Measurements from ENCODE around the gene CCL8. TPM values are rescaled to one million over a fixed set of nuclear protein-coding genes. Genes with fewer than 3 reads are reported as not detected.
A peak's percentile ranks its signal among the peaks of the same experiment; 100 is the strongest.
"Not testable (repeated sequence)": the region's sequence is repeated elsewhere in the genome, so short reads cannot be mapped to it uniquely, and the experiment has no call there.

The CCL8 gene
- total RNA-seq, 1 experiment from 2014 or later: not detected

DNA sequence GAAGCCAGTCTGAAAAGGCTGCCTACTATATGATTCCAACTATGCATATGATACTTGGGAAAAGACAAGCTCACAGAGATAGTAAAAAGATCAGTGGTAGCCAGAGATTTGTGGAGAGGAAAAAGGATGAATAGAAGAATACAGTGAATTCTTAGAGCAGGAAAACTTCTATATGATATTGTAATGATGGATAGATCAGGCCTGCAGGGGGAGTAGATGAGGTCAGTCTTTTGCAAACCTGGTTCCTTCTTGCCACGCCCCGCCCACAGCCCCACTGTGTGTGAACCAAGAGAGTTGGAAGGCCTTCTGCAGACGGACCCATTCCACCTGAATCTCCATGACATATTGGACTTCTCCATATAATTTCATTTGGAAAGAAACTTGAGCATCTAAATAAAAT, 761 bp upstream of the CCL8 start:
- Histone ChIP-seq H3K27me3 (replicated peaks; ENCODE audit: insufficient read depth, low read depth, low read length, poor library complexity) (peaks cover 5% of the 10 kb centered on the region), H3K36me3 (ENCODE audit: insufficient read depth, low read length, poor library complexity, severe bottlenecking) (no peaks in the 10 kb centered on the region), H3K4me3 (ENCODE audit: low read depth, low read length, poor library complexity, severe bottlenecking) (no peak overlapping the region), H3K27ac (ENCODE audit: low read depth, low read length, poor library complexity, severe bottlenecking) (no peak overlapping the region), H3K9me3 (ENCODE audit: low read depth, low read length, poor library complexity, severe bottlenecking) (no peaks in the 10 kb centered on the region), H3K4me1 (ENCODE audit: insufficient read depth, low read length, poor library complexity, severe bottlenecking) (no peaks in the 10 kb centered on the region)
- intact Hi-C loops (cut with micrococcal nuclease; ENCODE audit: unreplicated experiment): no loop called here
- CTCF ChIA-PET: no interaction called here
- no peak for TF ChIP-seq EZH2 (IDR thresholded peaks at IDR 0.05; ENCODE audit: borderline replicate concordance, low read depth, low read length, poor library complexity, severe bottlenecking)
- 0 out of 2 replicates have a peak, but pooled peaks have one; percentile 17 for TF ChIP-seq CTCF (conservative IDR thresholded peaks at IDR 0.05; ENCODE audit: low read depth, low read length)
- POLR2A ChIA-PET (ENCODE audit: low non-redundant PET): no interaction called here
- no TSS peak for BruUV-seq (replicated peaks)
- DNase-seq (ENCODE audit: low spot score): peak; percentile 7

GRCh38 chr17:34321964-34322363, 2.7 kb downstream of the CCL8 start:
- Histone ChIP-seq H3K27ac (ENCODE audit: low read depth, low read length, poor library complexity, severe bottlenecking) (no peak overlapping the region), H3K36me3 (ENCODE audit: insufficient read depth, low read length, poor library complexity, severe bottlenecking) (no peaks in the 10 kb centered on the region), H3K4me3 (ENCODE audit: low read depth, low read length, poor library complexity, severe bottlenecking) (no peak overlapping the region), H3K9me3 (ENCODE audit: low read depth, low read length, poor library complexity, severe bottlenecking) (no peaks in the 10 kb centered on the region), H3K27me3 (replicated peaks; ENCODE audit: insufficient read depth, low read depth, low read length, poor library complexity) (no peaks in the 10 kb centered on the region), H3K4me1 (ENCODE audit: insufficient read depth, low read length, poor library complexity, severe bottlenecking) (no peaks in the 10 kb centered on the region)
- no peak for DNase-seq (ENCODE audit: low spot score)
- no TSS peak for BruUV-seq (replicated peaks)
- CTCF ChIA-PET: no interaction called here
- POLR2A ChIA-PET (ENCODE audit: low non-redundant PET): no interaction called here
- no peak for TF ChIP-seq CTCF (conservative IDR thresholded peaks at IDR 0.05; ENCODE audit: low read depth, low read length)
- TF ChIP-seq EZH2 (IDR thresholded peaks at IDR 0.05; ENCODE audit: borderline replicate concordance, low read depth, low read length, poor library complexity, severe bottlenecking): no peak
- intact Hi-C loops (cut with micrococcal nuclease; ENCODE audit: unreplicated experiment): no loop called here

DNA sequence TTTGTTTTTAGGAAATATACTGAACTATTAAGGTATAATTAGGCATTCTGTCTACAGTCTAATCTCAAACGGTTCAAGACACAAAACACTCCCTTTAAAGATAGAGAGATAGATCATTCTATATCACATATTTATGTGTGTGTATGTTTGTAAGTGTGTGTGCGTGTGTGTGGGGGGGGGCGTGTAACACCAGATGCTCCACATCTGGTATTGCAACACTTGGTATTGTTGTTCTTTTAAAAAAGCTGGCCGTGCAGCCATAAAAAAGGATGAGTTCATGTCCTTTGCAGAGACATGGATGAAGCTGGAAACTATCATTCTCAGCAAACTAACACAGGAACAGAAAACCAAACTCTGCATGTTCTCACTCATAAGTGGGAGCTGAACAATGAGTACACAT, 8.3 kb downstream of the CCL8 start:
- H3K4me3 ChIP-seq (ENCODE audit: low read depth, low read length, poor library complexity, severe bottlenecking); H3K4me1 ChIP-seq (ENCODE audit: insufficient read depth, low read length, poor library complexity, severe bottlenecking); DNase-seq (ENCODE audit: low spot score); intact Hi-C loops (cut with micrococcal nuclease; ENCODE audit: unreplicated experiment); CTCF ChIA-PET; BruUV-seq (replicated peaks); H3K36me3 ChIP-seq (ENCODE audit: insufficient read depth, low read length, poor library complexity, severe bottlenecking); H3K9me3 ChIP-seq (ENCODE audit: low read depth, low read length, poor library complexity, severe bottlenecking); POLR2A ChIA-PET (ENCODE audit: low non-redundant PET); H3K27ac ChIP-seq (ENCODE audit: low read depth, low read length, poor library complexity, severe bottlenecking): not testable (repeated sequence)
- H3K27me3 ChIP-seq (replicated peaks; ENCODE audit: insufficient read depth, low read depth, low read length, poor library complexity): peaks cover 15% of the 10 kb centered on the region

DNA sequence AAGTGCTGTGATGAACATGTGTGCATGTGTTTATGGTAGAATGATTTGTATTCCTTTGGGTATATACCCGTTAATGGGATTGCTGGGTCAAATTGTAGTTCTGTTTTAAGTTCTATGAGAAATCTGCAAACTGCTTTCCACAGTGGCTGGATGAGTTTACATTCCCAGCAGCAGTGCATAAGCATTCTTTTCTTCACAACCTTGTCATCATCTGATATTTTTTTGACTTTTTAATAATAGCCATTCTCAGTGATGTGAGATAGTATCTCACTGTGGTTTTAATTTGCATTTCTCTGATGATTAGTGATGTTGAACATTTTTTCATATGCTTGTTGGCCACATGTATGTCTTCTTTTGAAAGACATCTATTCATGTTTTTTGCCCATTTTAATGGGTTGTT, 18.5 kb downstream of the CCL8 start:
- Histone ChIP-seq H3K4me3 (ENCODE audit: low read depth, low read length, poor library complexity, severe bottlenecking) (no peak overlapping the region), H3K9me3 (ENCODE audit: low read depth, low read length, poor library complexity, severe bottlenecking) (no peaks in the 10 kb centered on the region), H3K4me1 (ENCODE audit: insufficient read depth, low read length, poor library complexity, severe bottlenecking) (no peaks in the 10 kb centered on the region), H3K27ac (ENCODE audit: low read depth, low read length, poor library complexity, severe bottlenecking) (no peak overlapping the region), H3K36me3 (ENCODE audit: insufficient read depth, low read length, poor library complexity, severe bottlenecking) (no peaks in the 10 kb centered on the region), H3K27me3 (replicated peaks; ENCODE audit: insufficient read depth, low read depth, low read length, poor library complexity) (no peaks in the 10 kb centered on the region)
- TF ChIP-seq EZH2 (IDR thresholded peaks at IDR 0.05; ENCODE audit: borderline replicate concordance, low read depth, low read length, poor library complexity, severe bottlenecking) (no peak), CTCF (conservative IDR thresholded peaks at IDR 0.05; ENCODE audit: low read depth, low read length) (no peak)
- DNase-seq (ENCODE audit: low spot score): no peak
- no TSS peak for BruUV-seq (replicated peaks)
- CTCF ChIA-PET: no interaction called here
- POLR2A ChIA-PET (ENCODE audit: low non-redundant PET): no interaction called here
- intact Hi-C loops (cut with micrococcal nuclease; ENCODE audit: unreplicated experiment): no loop called here
